H1 (cell line): Measurements from ENCODE around the gene TBC1D32. TPM values are rescaled to one million over a fixed set of nuclear protein-coding genes. Genes with fewer than 3 reads are reported as not detected.
"Not testable (repeated sequence)": the region's sequence is repeated elsewhere in the genome, so short reads cannot be mapped to it uniquely, and the experiment has no call there.

Experiments
- CTCF ChIA-PET: fragments of 300-600 bp; sonication (Branson Sonifier 250); formaldehyde crosslinking; loops from one replicate; lab custom pipeline; 2021; ENCODE audit not compliant: partially characterized antibody; lab: Charles Lee
- POLR2A ChIA-PET: fragments of 300-600 bp; sonication (Branson Sonifier 250); formaldehyde crosslinking; loops from one replicate; lab custom pipeline; 2021; ENCODE audit warnings: inconsistent platforms; ENCODE audit not compliant: partially characterized antibody; lab: Charles Lee
- DNase-seq, 2 experiments: peaks; one replicate each; pipeline versions ENCODE4 v3.0.0 to v3.0.0-alpha.2; 2010 to 2022; ENCODE audit warnings: low spot score in 2 of 2, low read depth in 1 of 2, mixed read lengths in 1 of 2
- FAIRE-seq: peaks from 2 replicates; lab custom pipeline; 2011; peaks lifted over from hg19 to GRCh38; lab: Jason Lieb, UNC
- H2AFZ ChIP-seq: 2 replicates; pipeline ENCODE4 v1.8.1; 2012; ENCODE audit warnings: low read length, inconsistent platforms
- H2AK5ac ChIP-seq: 2 replicates; pipeline ENCODE4 v1.6.1; 2013; ENCODE audit warnings: low read depth, low read length
- H2BK120ac ChIP-seq: replicated peaks from 2 replicates; pipeline ENCODE3; 2013; ENCODE audit warnings: low read depth, low read length, inconsistent platforms
- H2BK12ac ChIP-seq: 2 replicates; pipeline ENCODE4 v1.6.1; 2013; ENCODE audit warnings: low read depth, low read length
- H2BK15ac ChIP-seq: 2 replicates; pipeline ENCODE4 v1.6.1; 2013; ENCODE audit warnings: low read length
- H2BK20ac ChIP-seq: 2 replicates; pipeline ENCODE4 v1.6.1; 2013; ENCODE audit warnings: low read length
- H2BK5ac ChIP-seq: 2 replicates; pipeline ENCODE4 v1.6.1; 2013; ENCODE audit warnings: low read depth, low read length
- H3K14ac ChIP-seq: 2 replicates; pipeline ENCODE4 v1.6.1; 2013; ENCODE audit warnings: inconsistent platforms; ENCODE audit not compliant: insufficient read length
- H3K18ac ChIP-seq: 2 replicates; pipeline ENCODE4 v1.6.1; 2013; ENCODE audit warnings: low read length; ENCODE audit errors: extremely low read depth
- H3K23ac ChIP-seq: 2 replicates; pipeline ENCODE4 v1.6.1; 2013; ENCODE audit warnings: inconsistent platforms; ENCODE audit not compliant: insufficient read length
- H3K23me2 ChIP-seq: 2 replicates; pipeline ENCODE4 v1.6.1; 2013; ENCODE audit warnings: low read depth, low read length
- H3K27ac ChIP-seq: 2 replicates; pipeline ENCODE4 v1.6.1; 2011; ENCODE audit warnings: low read depth, low read length, inconsistent platforms
- H3K27me3 ChIP-seq, 4 experiments: replicated peaks in 1 of 4; 1 replicate in 1 of 4; 2 replicates in 3 of 4; pipeline versions ENCODE4 v1.6.1 to v1.8.1; 2011 to 2013; ENCODE audit warnings: low read length in 3 of 4, mild to moderate bottlenecking in 3 of 4, inconsistent platforms in 2 of 4, mixed read lengths in 2 of 4, moderate library complexity in 1 of 4; ENCODE audit not compliant: control insufficient read depth in 3 of 4, insufficient read depth in 3 of 4; ENCODE audit errors: extremely low read depth in 1 of 4
- H3K36me3 ChIP-seq, 4 experiments: 2 replicates each; pipeline versions ENCODE4 v1.6.1 to v1.8.1; 2011 to 2013; ENCODE audit warnings: mild to moderate bottlenecking in 4 of 4, low read length in 3 of 4, moderate library complexity in 2 of 4, control low read depth in 1 of 4, inconsistent platforms in 1 of 4; ENCODE audit not compliant: insufficient read depth in 4 of 4, control insufficient read depth in 2 of 4
- H3K4ac ChIP-seq: replicated peaks from 2 replicates; pipeline ENCODE3; 2013; ENCODE audit warnings: low read length, low read depth, mixed read lengths, inconsistent platforms; ENCODE audit not compliant: insufficient read length
- H3K4me1 ChIP-seq, 4 experiments: replicated peaks in 1 of 4; 1 replicate in 1 of 4; 2 replicates in 3 of 4; pipeline versions ENCODE4 v1.6.1 to v1.8.1; 2011 to 2013; ENCODE audit warnings: low read length in 3 of 4, inconsistent platforms in 2 of 4, mixed read lengths in 1 of 4; ENCODE audit not compliant: insufficient read depth in 4 of 4, control insufficient read depth in 3 of 4
- H3K4me2 ChIP-seq, 2 experiments: 2 replicates each; pipeline versions ENCODE4 v1.6.1 to v1.8.1; 2011 to 2013; ENCODE audit warnings: low read depth in 2 of 2, low read length in 2 of 2, control low read depth in 1 of 2, inconsistent platforms in 1 of 2, mild to moderate bottlenecking in 1 of 2; ENCODE audit not compliant: insufficient read depth in 1 of 2
- H3K4me3 ChIP-seq, 4 experiments: fragments of 200-600, 300-600 bp in 1 of 4; sonication (generic), shearing (Covaris generic), sonication (Bioruptor Twin) in 1 of 4; 2 replicates each; pipeline versions ENCODE4 v1.5.1 to v1.8.1; 2011 to 2016; ENCODE audit warnings: low read length in 4 of 4, low read depth in 3 of 4, control low read depth in 2 of 4, inconsistent platforms in 2 of 4, mild to moderate bottlenecking in 2 of 4, mixed read lengths in 1 of 4, moderate library complexity in 1 of 4; ENCODE audit not compliant: insufficient read depth in 2 of 4; ENCODE audit errors: extremely low read depth in 1 of 4
- H3K56ac ChIP-seq: replicated peaks from 2 replicates; pipeline ENCODE3; 2013; ENCODE audit warnings: low read depth, mild to moderate bottlenecking, mixed read lengths, low read length, inconsistent platforms; ENCODE audit not compliant: insufficient read length
- H3K79me1 ChIP-seq: 2 replicates; pipeline ENCODE4 v1.6.1; 2013; ENCODE audit warnings: low read depth, low read length, control low read depth
- H3K79me2 ChIP-seq, 2 experiments: 2 replicates each; pipeline versions ENCODE4 v1.6.1 to v1.8.1; 2012 to 2013; ENCODE audit warnings: low read length in 2 of 2, mild to moderate bottlenecking in 2 of 2, inconsistent platforms in 1 of 2; ENCODE audit not compliant: insufficient read depth in 2 of 2, control insufficient read depth in 1 of 2
- H3K9ac ChIP-seq, 4 experiments: replicated peaks in 1 of 4; 1 replicate in 1 of 4; 2 replicates in 3 of 4; pipeline versions ENCODE4 v1.6.1 to v1.8.1; 2011 to 2013; ENCODE audit warnings: low read depth in 3 of 4, low read length in 3 of 4, control low read depth in 2 of 4, mild to moderate bottlenecking in 2 of 4, moderate library complexity in 2 of 4, inconsistent platforms in 1 of 4; ENCODE audit errors: extremely low read depth in 1 of 4
- H3K9me3 ChIP-seq, 2 experiments: 2 replicates each; pipeline versions ENCODE4 v1.6.1 to v1.8.1; 2012 to 2013; ENCODE audit warnings: mild to moderate bottlenecking in 2 of 2, moderate library complexity in 2 of 2, control low read depth in 1 of 2, inconsistent platforms in 1 of 2, low read depth in 1 of 2, low read length in 1 of 2, mixed read lengths in 1 of 2; ENCODE audit not compliant: insufficient read depth in 2 of 2
- H4K20me1 ChIP-seq, 2 experiments: replicated peaks in 1 of 2; 2 replicates each; pipeline versions ENCODE3 to v1.8.1; 2011 to 2013; ENCODE audit warnings: inconsistent platforms in 2 of 2, low read length in 2 of 2, mild to moderate bottlenecking in 1 of 2; ENCODE audit not compliant: insufficient read depth in 2 of 2, control insufficient read depth in 1 of 2
- H4K5ac ChIP-seq: 2 replicates; pipeline ENCODE4 v1.6.1; 2013; ENCODE audit warnings: low read length, low read depth, mixed read lengths, inconsistent platforms; ENCODE audit not compliant: insufficient read length
- H4K8ac ChIP-seq: 2 replicates; pipeline ENCODE4 v1.8.0; 2013; ENCODE audit warnings: mild to moderate bottlenecking, moderate library complexity, low read length, inconsistent platforms; ENCODE audit not compliant: insufficient read depth; ENCODE audit errors: extremely low read depth
- H4K91ac ChIP-seq: replicated peaks from 2 replicates; pipeline ENCODE3; 2013; ENCODE audit warnings: low read length, mixed read lengths, inconsistent platforms; ENCODE audit not compliant: insufficient read length
- whole genome bisulfite sequencing, 2 experiments: shearing (Covaris generic) in 1 of 2; methylation state at CpG; one replicate each; pipeline versions ENCODE4 v1.1.6 to v1.1.7; 2013 to 2015; ENCODE audit warnings: low lambda C conversion rate in 2 of 2, mixed read lengths in 2 of 2, inconsistent platforms in 1 of 2, low coverage in 1 of 2, missing lambda C conversion rate in 1 of 2; ENCODE audit not compliant: insufficient replicate concordance in 2 of 2, insufficient coverage in 1 of 2, insufficient read length in 1 of 2; ENCODE audit errors: extremely low coverage in 1 of 2, missing lambda C conversion rate in 1 of 2; 5-methylcytosine and 5-hydroxymethylcytosine counted together
- polyA plus RNA-seq, 7 experiments: library from polyadenylated mRNA; depleted of rRNA in 3 of 7; stranded (reverse) in 5 of 7; unstranded in 2 of 7; fragments of >200 nt in 5 of 7; fragments of 200-250 nt in 2 of 7; gene quantifications; 1 replicate in 5 of 7; 2 replicates in 1 of 7; 4 replicates in 1 of 7; pipeline versions ENCODE4 v1.2.1 to v1.2.3, GENCODE V29; 2011 to 2013; ENCODE audit warnings: missing spikeins in 2 of 7, mixed read lengths in 2 of 7
- total RNA-seq: library from RNA; stranded (reverse); fragmentation: NEBNext Ultra II Directional; extraction: Animal tissue kit (Norgen Biotek cat#: 25700); gene quantifications from 2 replicates; pipeline ENCODE4 v1.2.1, GENCODE V29; 2021

TBC1D32 gene
- total and polyA plus RNA-seq, 2 of the 8 experiments (the other 6 are each of a cell fraction or from before 2014, with no cell fraction given): 5.3 to 7.1 TPM

DNA sequence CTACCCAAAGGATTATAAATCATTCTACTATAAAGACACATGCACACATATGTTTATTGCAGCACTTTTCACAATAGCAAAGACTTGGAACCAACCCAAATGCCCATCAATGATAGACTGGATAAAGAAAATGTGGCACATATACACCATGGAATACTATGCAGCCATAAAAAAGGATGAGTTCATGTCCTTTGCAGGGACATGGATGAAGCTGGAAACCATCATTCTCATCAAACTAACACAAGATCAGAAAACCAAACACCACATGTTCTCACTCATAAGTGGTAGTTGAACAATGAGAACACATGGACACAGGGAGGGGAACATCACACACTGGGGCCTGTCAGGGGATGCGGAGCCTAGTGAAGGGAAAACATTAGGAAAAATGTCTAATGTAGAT lies 39.9 kb upstream of the TBC1D32 start:
- H3K27me3 ChIP-seq, H4K20me1 ChIP-seq, H3K56ac ChIP-seq, H3K4me3 ChIP-seq, H3K36me3 ChIP-seq, H2BK120ac ChIP-seq, POLR2A ChIA-PET, DNase-seq, H3K79me1 ChIP-seq, H3K23me2 ChIP-seq, H4K91ac ChIP-seq, H3K4ac ChIP-seq, H3K79me2 ChIP-seq, H4K8ac ChIP-seq, H3K23ac ChIP-seq, H3K27ac ChIP-seq, H3K4me1 ChIP-seq, H3K9me3 ChIP-seq, H2AFZ ChIP-seq, H3K4me2 ChIP-seq, H3K9ac ChIP-seq, H3K18ac ChIP-seq, H2AK5ac ChIP-seq, H2BK20ac ChIP-seq, FAIRE-seq, H2BK5ac ChIP-seq, H3K14ac ChIP-seq, H4K5ac ChIP-seq, H2BK15ac ChIP-seq, H2BK12ac ChIP-seq: not testable (repeated sequence)
- CTCF ChIA-PET: interaction anchor here (2.3 kb wide), 1 partner anchor 18 kb away, joined by 7 read pairs; no protein-coding TSS in a partner anchor
- WGBS, 2 experiments: 92% methylated on average over 1 of the region's 1 CpG; no CpG with 5 or more reads in 1 of the 2 experiments
